Measurements from ENCODE around the gene TMEM143. TPM values are rescaled to one million over a fixed set of nuclear protein-coding genes. Genes with fewer than 3 reads are reported as not detected.

Gene TMEM143
- total and polyA plus RNA-seq, 2 of the 8 experiments (the other 6 are each of a cell fraction or from before 2014, with no cell fraction given) = 14.2 to 19.1 TPM

GRCh38 chr19:48342841-48343540, 20.7 kb downstream of the TMEM143 start:
- no peaks in the 10 kb centered on the region for H3K36me3 ChIP-seq (ENCODE audit: control insufficient read depth in 2 of 4, insufficient read depth in 4 of 4, low read length in 3 of 4)
- H2BK12ac ChIP-seq (ENCODE audit: low read depth, low read length) = 0 out of 2 replicates have a peak overlapping the region, but pooled peaks have one; percentile 9
- no peaks in the 10 kb centered on the region for H3K79me1 ChIP-seq (ENCODE audit: low read depth, low read length)
- H3K9ac ChIP-seq (replicated peaks in 1 of 4; ENCODE audit: extremely low read depth in 1 of 4, low read depth in 3 of 4, low read length in 3 of 4) = no peak overlapping the region
- no peak overlapping the region for H4K5ac ChIP-seq (ENCODE audit: insufficient read length, low read depth, low read length)
- no peak overlapping the region for H2AFZ ChIP-seq (ENCODE audit: low read length)
- POLR2A ChIA-PET (ENCODE audit: partially characterized antibody) = no interaction called here
- H3K56ac ChIP-seq (replicated peaks; ENCODE audit: insufficient read length, low read depth, low read length) = no peak overlapping the region
- no peaks in the 10 kb centered on the region for H3K9me3 ChIP-seq (ENCODE audit: insufficient read depth in 2 of 2, low read depth in 1 of 2, low read length in 1 of 2)
- H3K14ac ChIP-seq (ENCODE audit: insufficient read length) = no peak overlapping the region
- H2BK15ac ChIP-seq (ENCODE audit: low read length) = 0 out of 2 replicates have a peak overlapping the region, but pooled peaks have one; percentile 81
- no peak overlapping the region for H3K27ac ChIP-seq (ENCODE audit: low read depth, low read length)
- H3K4me1 ChIP-seq (replicated peaks in 1 of 4; ENCODE audit: control insufficient read depth in 3 of 4, insufficient read depth in 4 of 4, low read length in 3 of 4) = peaks cover 0 to 4% (median under 1%) of the 10 kb centered on the region in 4 experiments; a peak in 2 of 7 replicates
- TF ChIP-seq YY1 (IDR thresholded peaks at IDR 0.05; ENCODE audit: low read depth, low read length) (no peak), SIX5 (IDR thresholded peaks at IDR 0.05; ENCODE audit: low read depth, low read length) (no peak), HDAC2 (IDR thresholded peaks at IDR 0.05; ENCODE audit: borderline replicate concordance in 1 of 2, low read depth in 2 of 2, low read length in 2 of 2) (0 out of 4 replicates have a peak, but pooled peaks of 1 of the 2 experiments have one; percentile 35), KDM1A (IDR thresholded peaks at IDR 0.05; ENCODE audit: borderline replicate concordance, low read length) (peak; percentile 83; the same call in 1 of the 2 replicates)
- TF ChIP-seq, protein P1, sequence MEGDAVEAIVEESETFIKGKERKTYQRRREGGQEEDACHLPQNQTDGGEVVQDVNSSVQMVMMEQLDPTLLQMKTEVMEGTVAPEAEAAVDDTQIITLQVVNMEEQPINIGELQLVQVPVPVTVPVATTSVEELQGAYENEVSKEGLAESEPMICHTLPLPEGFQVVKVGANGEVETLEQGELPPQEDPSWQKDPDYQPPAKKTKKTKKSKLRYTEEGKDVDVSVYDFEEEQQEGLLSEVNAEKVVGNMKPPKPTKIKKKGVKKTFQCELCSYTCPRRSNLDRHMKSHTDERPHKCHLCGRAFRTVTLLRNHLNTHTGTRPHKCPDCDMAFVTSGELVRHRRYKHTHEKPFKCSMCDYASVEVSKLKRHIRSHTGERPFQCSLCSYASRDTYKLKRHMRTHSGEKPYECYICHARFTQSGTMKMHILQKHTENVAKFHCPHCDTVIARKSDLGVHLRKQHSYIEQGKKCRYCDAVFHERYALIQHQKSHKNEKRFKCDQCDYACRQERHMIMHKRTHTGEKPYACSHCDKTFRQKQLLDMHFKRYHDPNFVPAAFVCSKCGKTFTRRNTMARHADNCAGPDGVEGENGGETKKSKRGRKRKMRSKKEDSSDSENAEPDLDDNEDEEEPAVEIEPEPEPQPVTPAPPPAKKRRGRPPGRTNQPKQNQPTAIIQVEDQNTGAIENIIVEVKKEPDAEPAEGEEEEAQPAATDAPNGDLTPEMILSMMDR (IDR thresholded peaks at IDR 0.05; ENCODE audit: control extremely low read depth in 1 of 3, insufficient read depth in 1 of 3, low read depth in 1 of 3, low read length in 3 of 3) = no peak
- no peak overlapping the region for H3K4me2 ChIP-seq (ENCODE audit: insufficient read depth in 1 of 2, low read depth in 2 of 2, low read length in 2 of 2)
- no peak overlapping the region for H2AK5ac ChIP-seq (ENCODE audit: low read depth, low read length)
- H3K4me3 ChIP-seq (ENCODE audit: extremely low read depth in 1 of 4, insufficient read depth in 2 of 4, low read depth in 3 of 4, low read length in 4 of 4) = no peak overlapping the region
- no peak overlapping the region for H2BK120ac ChIP-seq (replicated peaks; ENCODE audit: low read depth, low read length)
- WGBS, 2 experiments (ENCODE audit: extremely low coverage in 1 of 2, insufficient coverage in 1 of 2, insufficient read length in 1 of 2, insufficient replicate concordance in 2 of 2, low coverage in 1 of 2, low lambda C conversion rate in 2 of 2, missing lambda C conversion rate in 1 of 2) = 92% methylated on average over 22 of the region's 23 CpGs; no CpG with 5 or more reads in 1 of the 2 experiments
- CTCF ChIA-PET (ENCODE audit: partially characterized antibody) = interaction anchor here (1.2 kb wide), 2 partner anchors 9 to 10 kb away, joined by 3 to 4 read pairs; no protein-coding TSS in a partner anchor
- no peak overlapping the region for H3K23ac ChIP-seq (ENCODE audit: insufficient read length)
- H4K91ac ChIP-seq (replicated peaks; ENCODE audit: insufficient read length, low read length) = no peak overlapping the region
- H2BK20ac ChIP-seq (ENCODE audit: low read length) = no peak overlapping the region
- no peak overlapping the region for H4K8ac ChIP-seq (ENCODE audit: extremely low read depth, insufficient read depth, low read length)
- DNase-seq (ENCODE audit: low read depth in 1 of 2, low spot score in 2 of 2) (no peak), FAIRE-seq (no peak)
- no peaks in the 10 kb centered on the region for H4K20me1 ChIP-seq (replicated peaks in 1 of 2; ENCODE audit: control insufficient read depth in 1 of 2, insufficient read depth in 2 of 2, low read length in 2 of 2)
- H3K18ac ChIP-seq (ENCODE audit: extremely low read depth, low read length) = no peak overlapping the region
- H3K4ac ChIP-seq (replicated peaks; ENCODE audit: insufficient read length, low read depth, low read length) = no peak overlapping the region
- H3K79me2 ChIP-seq (ENCODE audit: control insufficient read depth in 1 of 2, insufficient read depth in 2 of 2, low read length in 2 of 2) = no peaks in the 10 kb centered on the region
- H3K23me2 ChIP-seq (ENCODE audit: low read depth, low read length) = no peaks in the 10 kb centered on the region; the same call in 1 of the 2 replicates
- no peaks in the 10 kb centered on the region for H3K27me3 ChIP-seq (replicated peaks in 1 of 4; ENCODE audit: control insufficient read depth in 3 of 4, extremely low read depth in 1 of 4, insufficient read depth in 3 of 4, low read length in 3 of 4)
- no peak overlapping the region for H2BK5ac ChIP-seq (ENCODE audit: low read depth, low read length)
